Liver (tissue), 9 donors: ENCODE data around the gene SLC30A5. TPM values are rescaled to one million over a fixed set of nuclear protein-coding genes. Genes with fewer than 3 reads are reported as not detected.

ENCODE experiments used
- DNase-seq: peaks from one replicate; pipeline ENCODE4 v3.0.0-alpha.2; 2017; ENCODE audit warnings: low spot score
- H3K27ac ChIP-seq, 2 donors: one replicate each; pipeline ENCODE4 v1.7.0; 2013; ENCODE audit warnings: inconsistent platforms in 2 of 2, low read length in 2 of 2, control low read depth in 1 of 2, low read depth in 1 of 2, mild to moderate bottlenecking in 1 of 2
- H3K27me3 ChIP-seq, 4 donors: one replicate each; pipeline versions ENCODE4 v1.6.1 to v1.7.0; 2013; ENCODE audit warnings: low read length in 3 of 4, inconsistent platforms in 1 of 4, mild to moderate bottlenecking in 1 of 4, moderate library complexity in 1 of 4; ENCODE audit not compliant: control insufficient read depth in 4 of 4, insufficient read depth in 4 of 4
- H3K36me3 ChIP-seq, 4 donors: one replicate each; pipeline versions ENCODE4 v1.6.1 to v1.7.0; 2013; ENCODE audit warnings: low read length in 3 of 4, mild to moderate bottlenecking in 3 of 4, low read depth in 1 of 4, moderate library complexity in 1 of 4; ENCODE audit not compliant: control insufficient read depth in 4 of 4, insufficient read depth in 3 of 4
- H3K4me1 ChIP-seq, 4 donors: one replicate each; pipeline versions ENCODE4 v1.6.1 to v1.7.0; 2013; ENCODE audit warnings: low read length in 3 of 4, mild to moderate bottlenecking in 3 of 4, moderate library complexity in 1 of 4; ENCODE audit not compliant: control insufficient read depth in 4 of 4, insufficient read depth in 4 of 4
- H3K4me3 ChIP-seq, 3 donors: one replicate each; pipeline versions ENCODE4 v1.6.1 to v1.7.0; 2013; ENCODE audit warnings: low read length in 3 of 3, control low read depth in 1 of 3, low read depth in 1 of 3, mild to moderate bottlenecking in 1 of 3
- H3K9ac ChIP-seq, 2 donors: one replicate each; pipeline ENCODE4 v1.7.0; 2013; ENCODE audit warnings: low read length in 2 of 2, mild to moderate bottlenecking in 2 of 2, moderate library complexity in 2 of 2, control low read depth in 1 of 2, low read depth in 1 of 2
- H3K9me3 ChIP-seq, 4 donors: one replicate each; pipeline versions ENCODE4 v1.6.1 to v1.7.0; 2013; ENCODE audit warnings: low read length in 3 of 4; ENCODE audit not compliant: control insufficient read depth in 4 of 4
- CTCF ChIP-seq: fragments of 150-350 bp; IDR thresholded peaks from 2 replicates; pipeline ENCODE4 v1.5.1; 2017; ENCODE audit warnings: improper control_type of control experiment, low read depth, low read length; ENCODE audit not compliant: missing input control
- JUND ChIP-seq, 2 donors: IDR thresholded peaks; 2 replicates each; pipeline ENCODE4 v1.6.1; 2016; ENCODE audit warnings: antibody characterized with exemption in 2 of 2
- NR2F2 ChIP-seq: IDR thresholded peaks from 2 replicates; pipeline ENCODE4 v1.6.1; 2016; ENCODE audit warnings: antibody characterized with exemption
- RAD21 ChIP-seq, 2 donors: IDR thresholded peaks; 2 replicates each; pipeline ENCODE4 v1.6.1; 2016; ENCODE audit warnings: antibody characterized with exemption in 2 of 2, mild to moderate bottlenecking in 2 of 2
- REST ChIP-seq: IDR thresholded peaks from 2 replicates; pipeline ENCODE4 v1.6.1; 2016; ENCODE audit warnings: antibody characterized with exemption, mild to moderate bottlenecking
- RXRA ChIP-seq, 2 donors: IDR thresholded peaks; 2 replicates each; pipeline ENCODE4 v1.6.1; 2017 to 2018; ENCODE audit warnings: antibody characterized with exemption in 2 of 2, mild to moderate bottlenecking in 1 of 2
- TAF1 ChIP-seq: conservative IDR thresholded peaks from 2 replicates; pipeline ENCODE4 v1.6.1; 2016; ENCODE audit warnings: antibody characterized with exemption, mild to moderate bottlenecking
- ZBTB33 ChIP-seq: IDR thresholded peaks from 2 replicates; pipeline ENCODE4 v1.6.1; 2016; ENCODE audit warnings: antibody characterized with exemption
- WGBS: extraction: QIAGEN DNeasy Blood & Tissue Kit; methylation state at CpG from one replicate; pipeline ENCODE4 v1.1.7; 2013; 5-methylcytosine and 5-hydroxymethylcytosine counted together
- polyA plus RNA-seq, 2 donors: library from polyadenylated mRNA; stranded (reverse) in 1 of 2; unstranded in 1 of 2; fragments of 200-250 nt in 1 of 2; fragments of >200 nt in 1 of 2; fragmentation: Nextera tagmentation in 1 of 2; extraction: Ambion mirVana in 1 of 2; gene quantifications; one replicate each; pipeline versions ENCODE4 v1.2.1 to v1.2.3, GENCODE V29; 2013 to 2015
- total RNA-seq, 2 donors: library from RNA; depleted of rRNA; stranded (reverse); fragments of >200 nt; gene quantifications; one replicate each; pipeline ENCODE4 v1.2.3, GENCODE V29; 2014
- donor health status: healthy.
- donor health status: healthy.
- donor health status: healthy.
- donor health status: healthy.
- donor health status: healthy.

The SLC30A5 gene
- total and polyA plus RNA-seq, 4 donors, result 15.5 to 37.8 (median 26.2) TPM

GRCh38 chr5:69152731-69153130 is 58.9 kb downstream of the SLC30A5 start (continued):
- no peak for TF ChIP-seq REST

DNA sequence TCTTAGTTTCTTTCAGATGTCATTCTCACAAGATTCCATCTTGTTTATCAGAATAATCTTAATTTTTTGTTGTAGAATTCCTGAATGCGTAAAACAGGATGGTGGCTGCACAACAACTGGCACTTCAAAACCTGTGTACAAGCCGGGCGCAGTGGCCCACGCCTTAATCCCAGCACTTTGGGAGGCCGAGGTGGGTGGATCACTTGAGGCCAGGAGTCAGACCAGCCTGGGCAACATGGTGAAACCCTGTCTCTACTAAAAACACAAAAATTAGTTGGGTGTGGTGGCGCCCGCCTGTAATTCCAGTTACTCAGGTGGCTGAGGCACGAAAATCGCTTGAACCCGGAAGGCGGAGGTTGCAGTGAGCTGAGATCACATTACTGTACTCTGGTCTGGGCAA is 62.6 kb downstream of the SLC30A5 start:
- no peak overlapping the region for H3K27ac ChIP-seq
- H3K9me3 ChIP-seq, result no peaks in the 10 kb centered on the region
- H3K36me3 ChIP-seq, result no peaks in the 10 kb centered on the region
- no peak overlapping the region for H3K9ac ChIP-seq
- DNase-seq, result no peak
- H3K4me3 ChIP-seq, result no peak overlapping the region
- H3K4me1 ChIP-seq, result no peaks in the 10 kb centered on the region
- no peak for TF ChIP-seq RAD21 (IDR thresholded peaks at IDR 0.05)
- no peak for TF ChIP-seq RXRA (IDR thresholded peaks at IDR 0.05)
- TF ChIP-seq NR2F2, result no peak
- 97% methylated on average over 11 of the region's 11 CpGs for WGBS
- no peaks in the 10 kb centered on the region for H3K27me3 ChIP-seq

DNA sequence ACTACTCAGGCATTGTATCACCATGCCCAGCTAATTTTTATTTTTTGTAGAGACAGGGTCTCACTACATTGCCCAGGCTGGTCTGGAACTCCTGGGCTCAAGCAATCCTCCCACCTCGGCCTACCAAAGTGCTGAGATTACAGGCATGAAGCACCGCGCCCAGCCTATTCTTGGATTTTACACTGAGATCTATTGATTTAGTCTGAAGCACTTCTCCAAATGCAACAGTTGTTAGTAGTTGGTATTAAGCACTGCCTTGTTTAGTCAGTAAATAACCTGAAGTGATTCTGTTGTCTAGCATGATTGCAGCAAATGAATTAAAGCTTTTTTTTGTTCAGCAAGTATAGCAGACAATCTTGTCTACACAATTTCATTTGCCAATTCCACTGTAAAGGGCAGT is 64.2 kb downstream of the SLC30A5 start:
- Histone ChIP-seq H3K27ac (no peak overlapping the region), H3K4me3 (no peak overlapping the region), H3K9ac (no peak overlapping the region), H3K4me1 (no peaks in the 10 kb centered on the region), H3K36me3 (no peaks in the 10 kb centered on the region), H3K27me3 (no peaks in the 10 kb centered on the region), H3K9me3 (no peaks in the 10 kb centered on the region)
- WGBS, result 94% methylated on average over 3 of the region's 3 CpGs
- no peak for TF ChIP-seq NR2F2
- no peak for TF ChIP-seq ZBTB33
- TF ChIP-seq CTCF, result no peak
- no peak for TF ChIP-seq REST
- no peak for TF ChIP-seq JUND (IDR thresholded peaks at IDR 0.05)
- TF ChIP-seq TAF1, result no peak
- DNase-seq, result no peak
